IPS-18c (cell line): ENCODE data around the gene MRPL1.

Experiments used
- H3K4me3 ChIP-seq: 2 replicates; pipeline ENCODE4 v1.7.0; 2013; ENCODE audit warnings: low read depth, mild to moderate bottlenecking, low read length, moderate library complexity; ENCODE audit not compliant: insufficient read depth
- H3K9me3 ChIP-seq: one replicate; pipeline ENCODE4 v1.6.1; 2013; ENCODE audit warnings: mild to moderate bottlenecking, low read length, moderate library complexity; ENCODE audit not compliant: control insufficient read depth, insufficient read depth

The MRPL1 gene

DNA sequence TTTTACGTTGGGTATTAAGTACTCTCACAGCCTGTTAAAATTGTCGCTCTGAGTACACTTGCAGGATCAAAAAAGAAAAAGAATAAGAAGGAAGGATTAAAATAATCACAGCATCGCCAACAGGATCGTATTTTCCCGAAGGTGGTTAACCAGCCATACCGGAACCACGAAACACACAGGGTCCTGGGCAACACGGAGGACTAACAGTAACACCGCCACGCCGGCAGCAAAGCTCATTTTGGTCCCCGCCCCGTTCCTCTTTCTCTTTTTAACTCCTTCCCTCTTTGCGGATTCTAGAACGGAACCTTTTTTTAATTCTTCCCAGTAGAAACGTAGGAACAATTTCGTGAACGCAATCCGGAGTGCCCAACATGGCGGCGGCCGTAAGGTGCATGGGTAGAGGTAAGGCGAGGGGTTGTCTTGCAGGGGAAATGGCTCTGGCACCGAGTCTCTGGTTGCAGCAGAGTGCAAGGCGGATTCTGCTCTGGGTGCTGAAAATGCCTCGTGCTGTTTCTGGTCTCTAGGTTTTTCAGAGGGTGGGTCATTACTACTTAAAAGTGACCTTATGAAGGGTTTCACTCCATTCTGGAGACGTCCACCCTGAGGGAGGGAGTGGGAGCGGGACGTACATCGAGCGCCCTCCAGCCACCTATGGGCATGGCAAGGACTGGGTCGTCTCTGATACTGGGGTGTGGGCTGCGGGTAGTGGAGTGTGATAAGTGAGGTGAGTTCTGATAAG, at the start of gene MRPL1:
Gene MRPL1, plus strand, starts transcription at position 353 of the 739 bp plus-strand sequence. Its CDS starts 19 bp downstream, at position 372.
- Histone ChIP-seq H3K9me3 (no peaks in the 10 kb centered on the region), H3K4me3 (peak within 1 kb of the TSS; percentile 85)

DNA sequence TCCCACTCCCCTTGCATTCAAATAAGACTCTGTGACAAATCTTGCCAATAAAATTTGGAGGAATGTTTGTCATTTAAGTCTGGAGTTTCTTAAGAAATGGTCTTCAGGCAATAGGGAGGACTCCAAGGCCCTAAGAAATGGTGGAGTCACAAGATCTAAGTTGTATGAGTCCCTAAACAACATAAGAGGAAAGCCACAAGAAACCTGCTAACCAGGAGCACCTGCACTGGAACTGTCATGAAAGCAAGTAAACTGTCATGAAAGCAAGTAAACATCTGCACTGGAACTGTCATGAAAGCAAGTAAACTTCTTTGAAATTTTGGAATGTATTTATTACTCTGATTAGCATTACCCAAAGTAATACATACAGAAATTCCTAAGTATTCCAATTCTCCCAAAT, 47.0 kb upstream of the MRPL1 start:
- Histone ChIP-seq H3K4me3 (no peak overlapping the region), H3K9me3 (no peaks in the 10 kb centered on the region)

DNA sequence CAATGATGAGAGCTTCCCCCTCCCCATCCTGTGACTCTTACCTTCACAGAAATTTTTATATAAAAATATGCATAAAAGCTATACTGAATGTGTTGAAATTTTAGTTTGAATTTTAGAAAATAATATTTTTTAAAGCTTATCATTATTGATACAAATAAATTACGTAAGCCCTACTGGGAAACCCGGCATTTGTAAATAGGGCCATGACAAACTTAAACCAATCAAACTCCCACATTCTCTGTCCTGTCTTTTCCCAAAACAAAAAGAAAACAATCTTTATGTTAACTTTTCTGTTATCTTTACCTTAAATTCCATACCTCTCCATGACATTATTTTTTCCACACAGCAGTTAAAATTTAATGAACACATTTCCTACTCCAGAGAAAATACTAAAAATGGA, 46.1 kb upstream of the MRPL1 start:
- Histone ChIP-seq H3K4me3 (no peak overlapping the region), H3K9me3 (no peaks in the 10 kb centered on the region)

DNA sequence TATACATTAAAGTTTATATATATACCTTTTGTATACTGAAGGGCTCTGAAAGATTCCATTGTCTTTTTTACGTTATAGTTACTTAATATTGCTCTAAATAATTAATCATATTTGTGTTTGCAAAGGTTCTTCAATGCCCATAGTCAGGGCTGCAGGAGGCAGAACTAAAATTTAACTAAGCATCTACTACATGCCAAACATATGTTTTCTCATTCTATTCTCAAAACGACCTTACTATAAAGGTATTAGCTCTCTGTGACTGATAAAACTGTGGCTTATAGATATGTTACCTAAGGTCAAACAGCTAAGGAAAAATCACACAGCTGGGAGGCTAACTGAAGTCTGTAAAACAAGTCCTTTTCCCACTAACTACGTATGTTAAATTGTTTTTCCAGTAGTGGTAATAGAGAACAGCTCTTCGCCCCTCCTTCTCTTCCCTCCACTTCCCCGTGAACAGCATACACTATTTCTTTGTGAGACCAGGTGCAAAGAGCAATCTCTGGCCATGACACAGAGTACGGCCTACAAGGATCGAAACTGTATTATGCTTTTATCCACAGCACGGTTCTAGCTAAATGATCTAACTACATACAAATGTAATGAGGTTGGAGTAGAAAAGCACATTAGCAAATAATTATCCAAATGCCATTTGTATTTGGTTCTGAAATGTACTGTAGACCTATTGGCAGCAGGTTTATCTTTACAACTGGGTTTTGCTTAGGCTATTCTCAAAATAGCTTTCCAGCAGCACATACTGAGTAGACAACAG, 45.1 kb upstream of the MRPL1 start:
- no peak overlapping the region for H3K4me3 ChIP-seq
- no peaks in the 10 kb centered on the region for H3K9me3 ChIP-seq

DNA sequence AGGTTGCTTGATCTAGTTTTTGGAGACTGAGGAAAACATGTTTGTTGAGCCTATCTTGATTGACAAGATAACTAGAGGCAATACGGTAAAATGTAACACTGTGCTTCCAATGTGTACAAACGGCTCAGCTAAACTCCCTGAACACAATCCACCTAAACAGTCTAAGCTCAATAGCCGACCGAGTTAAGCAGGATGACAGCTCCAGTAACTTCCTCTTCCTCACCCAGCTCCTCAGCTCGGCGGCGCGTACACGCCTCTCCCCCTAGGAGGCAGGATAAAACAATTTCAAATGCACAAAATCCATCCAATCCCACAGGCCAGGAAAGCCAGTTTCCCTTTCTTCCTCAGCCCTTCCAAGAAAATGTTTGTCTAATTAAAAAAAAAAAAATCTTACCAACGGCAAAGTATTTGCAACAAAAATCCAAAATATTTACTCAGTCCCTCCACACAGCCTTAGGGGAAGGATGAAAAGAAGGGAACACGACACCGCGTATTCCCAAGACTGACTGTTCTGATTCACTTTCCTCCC, 44.5 kb upstream of the MRPL1 start:
- no peaks in the 10 kb centered on the region for H3K9me3 ChIP-seq
- peak overlapping the region; percentile 90 for H3K4me3 ChIP-seq

DNA sequence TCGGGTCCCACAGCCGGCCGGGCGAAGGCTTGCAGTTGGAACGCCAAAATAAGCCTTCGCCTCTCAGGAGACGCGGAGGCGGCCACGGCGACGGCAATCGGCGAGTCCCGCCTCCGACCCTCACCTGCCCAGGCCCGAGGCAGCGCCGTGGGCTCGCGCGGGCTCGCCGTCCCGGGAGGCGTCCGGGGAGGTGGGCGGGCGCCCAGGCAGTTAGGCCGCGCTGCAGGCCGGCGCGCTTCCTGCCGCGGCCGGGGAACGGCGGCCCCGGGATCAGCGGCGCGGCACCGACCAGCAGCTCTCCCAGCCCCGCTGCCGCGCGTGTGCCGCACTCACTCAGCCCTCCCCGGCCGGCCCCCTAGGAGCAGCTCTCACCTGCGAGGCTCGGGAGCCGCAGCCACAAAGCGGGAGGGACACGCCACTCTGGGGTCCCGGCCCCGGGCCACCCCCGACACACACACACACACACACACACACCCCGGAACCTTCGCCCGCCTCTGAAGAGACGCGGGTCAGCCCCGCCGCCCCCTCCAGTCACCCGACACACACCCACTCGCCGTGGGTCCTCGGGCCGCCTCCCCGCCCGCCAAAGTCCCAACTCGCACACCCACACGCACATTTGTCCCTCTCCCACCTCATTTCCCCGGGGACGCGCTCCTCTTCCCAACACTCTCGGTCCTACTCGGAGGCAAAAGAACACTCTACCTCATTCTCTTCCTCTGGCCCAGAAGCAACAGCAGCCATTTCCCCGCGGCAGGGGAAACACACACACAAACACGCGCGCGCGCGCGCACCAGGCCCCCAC, 43.8 kb upstream of the MRPL1 start, which contains the start of gene CNOT6L:
Gene CNOT6L, minus strand, starts transcription at position 767 of the 802 bp plus-strand sequence. Its CDS starts 60 bp downstream, at position 707.
- no peaks in the 10 kb centered on the region for H3K9me3 ChIP-seq
- peak within 1 kb of the TSS; percentile 90 for H3K4me3 ChIP-seq

DNA sequence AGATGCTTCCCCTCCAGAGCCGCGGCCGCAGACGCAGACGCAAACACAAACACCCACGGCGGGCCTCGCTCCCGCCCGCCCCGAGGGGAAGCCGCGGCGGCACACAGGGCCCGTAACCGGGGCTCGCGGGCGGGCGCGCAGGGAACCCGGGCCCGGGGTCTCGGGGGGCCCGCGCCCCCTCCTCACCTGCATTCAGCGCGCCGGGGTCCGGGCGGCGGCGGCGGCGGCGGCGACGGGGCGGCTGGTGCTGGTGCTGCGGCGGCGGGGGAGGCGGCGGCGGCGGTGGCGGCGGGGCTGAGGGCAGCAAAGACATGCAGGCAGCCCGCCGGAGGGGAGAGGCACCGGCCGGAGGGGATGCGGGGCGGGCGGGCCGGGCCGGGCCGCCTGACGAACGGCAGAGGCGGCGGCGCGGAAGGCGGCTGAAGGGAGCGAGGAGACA, 43.2 kb upstream of the MRPL1 start:
- Histone ChIP-seq H3K9me3 (no peaks in the 10 kb centered on the region), H3K4me3 (peak overlapping the region; percentile 90)

DNA sequence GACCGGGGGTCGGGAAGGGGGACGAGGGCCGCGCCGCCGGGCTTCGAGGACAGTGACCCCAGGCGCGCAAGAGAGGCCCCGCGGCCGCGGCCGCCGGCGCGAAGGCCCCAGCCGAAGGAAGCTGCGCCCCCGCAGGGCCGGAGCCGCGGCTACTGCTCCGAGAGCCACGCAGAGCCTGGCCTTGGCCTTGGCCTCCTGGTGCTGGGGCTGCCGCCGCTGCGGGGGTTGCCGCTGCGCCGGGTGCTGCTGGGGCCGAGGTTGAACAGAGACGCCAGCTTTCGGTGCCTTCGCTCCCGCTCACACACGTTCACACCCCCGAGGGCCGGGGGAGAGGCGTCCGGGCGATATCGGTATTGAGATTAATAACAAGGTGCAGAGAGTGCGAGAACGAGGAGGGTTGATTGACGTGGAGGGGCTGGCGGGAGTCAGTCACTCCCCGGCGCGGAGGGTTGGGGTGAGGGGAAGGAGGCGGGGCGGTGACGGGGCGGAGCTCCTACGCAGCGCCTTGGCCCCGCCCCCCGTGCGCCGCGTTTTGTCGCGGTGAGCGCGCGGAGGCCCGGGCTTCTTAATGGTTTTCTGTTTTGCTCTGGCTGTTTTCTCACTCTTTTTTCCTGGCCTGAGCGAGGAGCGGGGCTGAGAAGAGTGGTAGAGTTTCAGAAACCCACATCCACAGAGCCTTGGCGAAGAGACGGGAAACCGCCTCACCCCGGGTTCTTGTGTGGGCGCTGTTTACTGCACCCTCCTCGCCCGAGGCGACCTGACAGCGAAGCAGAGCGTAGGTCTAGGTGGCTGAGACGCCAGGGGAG, 42.6 kb upstream of the MRPL1 start:
- H3K4me3 ChIP-seq: peak overlapping the region; percentile 83

DNA sequence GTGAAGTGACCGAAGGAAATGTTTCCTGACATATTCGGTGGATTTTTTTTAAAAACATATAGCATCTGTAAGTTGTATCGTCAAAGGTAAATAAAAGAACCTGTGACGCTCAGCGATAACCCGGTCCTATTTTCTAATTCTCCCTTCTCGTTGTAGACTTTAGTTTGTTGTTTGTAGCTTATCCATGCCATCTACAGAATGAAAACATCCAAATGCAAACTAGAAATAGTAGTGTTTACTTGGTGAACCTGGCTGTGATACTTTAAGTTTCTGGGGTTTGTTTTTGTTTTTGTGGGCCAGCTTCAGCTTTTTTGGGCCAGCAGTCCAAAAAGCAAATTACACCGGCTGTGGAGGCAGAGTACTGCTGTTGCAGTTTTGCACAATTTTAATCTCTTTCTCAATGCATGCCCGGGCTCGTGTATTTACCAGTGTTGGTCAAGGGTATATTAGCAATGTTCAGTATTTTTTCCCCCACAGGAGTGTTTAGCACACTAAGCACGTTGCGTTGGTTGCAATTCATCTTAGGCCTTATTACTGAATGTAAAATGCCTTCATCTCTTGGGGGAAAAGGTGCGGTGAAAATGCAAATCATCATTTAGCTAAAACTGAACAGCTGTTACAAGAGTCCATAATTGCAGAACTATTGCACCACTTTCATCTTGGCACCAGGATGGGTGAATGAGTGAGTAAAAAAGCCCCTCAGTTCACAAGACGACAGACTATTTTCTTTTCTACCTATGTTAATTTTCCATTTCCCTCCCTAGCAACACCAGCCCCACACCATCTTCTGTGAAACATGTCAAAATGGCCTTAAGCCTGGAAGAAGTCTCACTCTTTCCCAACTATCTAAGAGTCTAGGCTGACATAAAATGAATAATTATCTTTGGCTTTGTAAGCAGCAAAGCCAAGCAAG, 41.7 kb upstream of the MRPL1 start:
- Histone ChIP-seq H3K9me3 (no peaks in the 10 kb centered on the region), H3K4me3 (peak overlapping the region; percentile 83)

More for the DNA sequence above, 42.6 kb upstream of the MRPL1 start:
- H3K9me3 ChIP-seq: no peaks in the 10 kb centered on the region

DNA sequence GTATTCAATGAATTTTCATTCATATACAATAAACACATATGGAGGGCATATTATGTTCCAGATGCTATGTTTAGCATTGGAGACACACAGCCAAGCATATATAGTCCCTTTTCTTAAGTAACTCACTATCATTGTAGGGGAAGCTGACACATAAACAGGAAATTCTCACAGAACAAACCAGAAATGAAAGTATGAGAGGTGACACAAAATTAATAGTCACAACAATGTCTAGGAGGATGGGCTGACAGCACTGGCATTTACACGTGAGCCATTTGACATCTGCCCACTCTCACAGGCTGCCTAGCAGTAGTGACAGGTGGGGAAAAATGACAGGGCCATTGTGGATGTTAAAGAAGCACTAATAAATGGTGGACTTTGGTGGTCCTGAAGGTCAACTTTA, 40.9 kb upstream of the MRPL1 start:
- H3K4me3 ChIP-seq: no peak overlapping the region

DNA sequence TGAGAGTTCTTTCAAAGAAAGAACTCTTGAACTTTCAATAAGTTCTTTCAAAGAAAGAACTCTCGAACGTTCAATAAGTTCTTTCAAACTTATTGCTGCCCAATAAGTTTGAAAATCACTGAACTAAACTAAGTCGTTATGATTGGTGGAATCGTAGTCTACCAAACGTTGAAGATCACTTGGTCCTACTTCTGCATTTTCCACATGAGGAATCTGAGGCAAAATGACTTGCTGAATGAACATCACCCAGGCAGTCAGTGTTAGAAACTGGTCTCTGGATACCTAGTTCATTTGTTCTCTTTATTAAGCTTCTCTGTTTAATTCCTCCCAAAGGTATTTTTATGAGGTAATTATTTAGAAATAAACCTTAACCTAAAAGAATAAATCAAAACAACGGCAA, 36.4 kb upstream of the MRPL1 start:
- H3K9me3 ChIP-seq: no peaks in the 10 kb centered on the region
- H3K4me3 ChIP-seq: no peak overlapping the region

More for the DNA sequence above, 40.9 kb upstream of the MRPL1 start:
- H3K9me3 ChIP-seq: no peaks in the 10 kb centered on the region

DNA sequence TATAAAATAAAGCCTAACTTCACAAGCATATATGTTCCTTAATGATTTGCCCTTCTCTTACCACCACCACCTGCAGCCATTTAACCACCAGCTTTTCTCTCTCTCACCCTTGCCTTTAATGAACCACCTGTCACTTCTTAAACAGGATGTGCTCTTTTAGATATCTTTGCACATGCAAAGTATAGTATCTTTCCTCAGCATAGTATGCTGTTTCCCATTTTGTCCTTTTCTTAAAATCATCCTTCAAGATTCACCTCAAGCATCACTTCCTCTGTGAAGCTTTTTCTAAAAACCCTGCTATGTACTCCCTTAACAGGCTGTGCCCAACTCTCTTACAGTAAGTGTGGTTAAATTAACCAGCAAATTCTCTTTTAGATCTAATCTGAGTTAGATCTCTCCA, 35.3 kb upstream of the MRPL1 start:
- H3K9me3 ChIP-seq: no peaks in the 10 kb centered on the region
- no peak overlapping the region for H3K4me3 ChIP-seq

DNA sequence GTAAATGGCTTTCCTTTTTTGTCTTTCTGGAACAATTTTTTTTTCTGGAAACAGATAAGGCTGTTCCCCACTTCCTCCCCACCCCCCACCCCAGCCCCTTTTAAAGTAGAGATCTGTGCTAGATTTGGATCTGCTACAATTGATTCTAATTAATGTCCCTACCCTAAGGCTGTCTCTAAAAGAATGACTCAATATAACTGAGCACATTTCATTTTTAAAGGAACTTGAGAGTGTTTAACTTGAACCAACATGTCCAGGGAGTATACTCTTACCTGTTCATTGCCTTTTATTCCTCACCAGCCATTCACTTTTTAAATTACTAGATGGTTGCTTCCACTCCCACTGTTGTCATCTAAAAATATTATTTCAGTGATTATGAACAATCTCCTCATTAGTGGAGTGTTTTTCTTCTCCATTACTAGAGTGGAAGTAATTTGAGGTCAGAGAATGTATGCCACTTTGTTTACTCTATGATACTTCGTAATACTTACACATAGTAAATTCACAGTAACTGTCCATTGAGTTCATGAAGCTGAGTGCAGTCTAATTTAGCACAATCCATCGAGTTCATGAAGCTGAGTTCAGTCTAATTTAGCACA, 29.4 kb upstream of the MRPL1 start:
- no peaks in the 10 kb centered on the region for H3K9me3 ChIP-seq
- no peak overlapping the region for H3K4me3 ChIP-seq

DNA sequence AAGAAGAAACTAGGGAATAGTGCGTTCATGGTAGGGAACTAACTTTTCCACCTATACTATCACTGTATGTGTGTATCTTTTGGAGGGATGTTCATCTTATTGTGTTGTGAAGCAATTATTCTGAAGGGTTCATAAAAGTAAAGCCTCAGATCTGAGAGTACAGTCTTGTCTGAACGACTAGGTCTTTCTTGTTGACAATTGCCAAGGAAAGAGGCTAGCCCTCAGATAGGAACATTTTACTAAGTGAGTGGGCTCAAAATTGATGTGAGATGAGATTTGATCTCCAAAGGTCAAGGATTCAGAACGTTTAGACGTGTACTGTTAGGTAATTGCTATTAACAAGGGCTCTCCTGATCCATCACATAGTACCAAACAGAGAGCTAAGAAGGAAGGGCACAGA, 28.2 kb upstream of the MRPL1 start:
- Histone ChIP-seq H3K4me3 (no peak overlapping the region), H3K9me3 (no peaks in the 10 kb centered on the region)

DNA sequence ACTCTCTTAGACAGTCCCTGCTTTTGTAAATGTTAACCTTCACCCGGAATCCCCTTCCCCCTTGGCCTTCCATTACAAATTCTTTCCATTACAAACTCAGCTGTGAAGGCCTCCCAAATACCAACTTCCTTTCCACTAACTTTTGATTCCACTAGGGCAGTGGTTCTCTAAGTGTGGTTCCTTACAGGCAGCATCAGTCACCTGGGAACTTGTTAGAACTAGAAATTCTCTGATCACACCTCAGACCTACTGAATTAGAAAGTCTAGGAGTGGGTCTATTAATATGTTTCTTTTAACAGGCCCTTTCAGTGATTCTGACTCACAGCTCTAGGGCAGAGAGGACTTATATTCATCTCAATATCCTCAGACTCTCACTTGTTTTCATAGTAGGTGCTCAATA, 19.0 kb upstream of the MRPL1 start:
- Histone ChIP-seq H3K9me3 (no peaks in the 10 kb centered on the region), H3K4me3 (no peak overlapping the region)
